ENCODE measurements around the gene TDRD7. TPM values are rescaled to one million over a fixed set of nuclear protein-coding genes. Genes with fewer than 3 reads are reported as not detected.
A peak's percentile ranks its signal among the peaks of the same experiment; 100 is the strongest.

The TDRD7 gene
- total and polyA plus RNA-seq, 2 of the 13 experiments (the other 11 are each of a cell fraction or from before 2014, with no cell fraction given) = 9.8 to 15.5 TPM

DNA sequence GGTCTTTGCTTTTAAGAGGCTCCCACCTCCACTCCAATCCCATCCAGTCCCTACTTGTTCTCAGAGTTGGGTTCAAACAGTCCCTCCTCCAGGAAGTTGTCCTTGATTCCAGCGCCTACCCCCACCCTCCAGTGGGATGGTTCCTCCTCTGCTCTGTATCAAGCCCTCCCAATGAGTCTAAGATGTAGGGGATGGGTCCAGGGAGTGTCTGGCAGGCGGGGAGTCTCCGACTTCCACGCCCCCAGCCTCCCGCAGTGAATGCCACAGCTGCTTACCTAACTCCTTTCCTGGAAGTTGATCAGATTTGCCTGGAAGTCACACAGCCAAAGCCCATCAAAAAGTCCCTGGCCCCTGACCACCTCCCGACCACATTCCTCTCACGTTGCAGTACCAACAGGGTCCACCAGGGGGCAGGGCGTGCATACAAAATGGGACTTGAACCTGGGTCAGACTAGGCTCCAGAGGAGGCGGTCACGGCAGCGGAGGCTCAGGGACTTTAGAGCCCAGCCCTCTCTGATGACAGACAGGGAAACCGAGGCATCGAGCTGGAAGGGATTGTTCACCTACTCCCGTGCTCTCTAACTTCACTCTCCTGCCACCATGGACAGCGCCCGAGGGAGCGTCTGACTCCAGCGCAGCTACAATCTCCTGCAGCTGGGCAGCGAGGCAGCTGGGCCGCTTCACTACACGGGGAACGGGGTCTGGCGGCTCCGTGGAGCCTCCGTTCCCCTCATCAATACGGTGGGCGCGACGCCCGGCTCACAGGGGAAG, 25.0 kb upstream of the TDRD7 start (continued):
- TF ChIP-seq AGO2 (optimal IDR thresholded peaks at IDR 0.05; ENCODE audit: low read depth, low read length) (peak; percentile 64), NAIF1 (CRISPR knock-in tag; IDR thresholded peaks at IDR 0.05; ENCODE audit: borderline replicate concordance) (no peak), TSC22D2 (CRISPR knock-in tag; IDR thresholded peaks at IDR 0.05; ENCODE audit: borderline replicate concordance) (0 out of 2 replicates have a peak, but pooled peaks have one; percentile 44), SP1 (IDR thresholded peaks at IDR 0.05) (no peak), SP1 (CRISPR knock-in tag; IDR thresholded peaks at IDR 0.05) (no peak), TP53 (CRISPR knock-in tag; conservative IDR thresholded peaks at IDR 0.05) (0 out of 2 replicates have a peak, but pooled peaks have one; percentile 36), NONO (IDR thresholded peaks at IDR 0.05) (no peak), NONO (CRISPR knock-in tag; conservative IDR thresholded peaks at IDR 0.05) (no peak), MXI1 (IDR thresholded peaks at IDR 0.05; ENCODE audit: borderline replicate concordance, low read depth, low read length) (peak; percentile 2; the same call in 1 of the 3 replicates), PHF21A (CRISPR knock-in tag; IDR thresholded peaks at IDR 0.05) (no peak), PCBP1 (IDR thresholded peaks at IDR 0.05; ENCODE audit: borderline replicate concordance, low read depth, low read length) (0 out of 2 replicates have a peak, but pooled peaks have one; percentile 22)
- TF ChIP-seq, protein P1, sequence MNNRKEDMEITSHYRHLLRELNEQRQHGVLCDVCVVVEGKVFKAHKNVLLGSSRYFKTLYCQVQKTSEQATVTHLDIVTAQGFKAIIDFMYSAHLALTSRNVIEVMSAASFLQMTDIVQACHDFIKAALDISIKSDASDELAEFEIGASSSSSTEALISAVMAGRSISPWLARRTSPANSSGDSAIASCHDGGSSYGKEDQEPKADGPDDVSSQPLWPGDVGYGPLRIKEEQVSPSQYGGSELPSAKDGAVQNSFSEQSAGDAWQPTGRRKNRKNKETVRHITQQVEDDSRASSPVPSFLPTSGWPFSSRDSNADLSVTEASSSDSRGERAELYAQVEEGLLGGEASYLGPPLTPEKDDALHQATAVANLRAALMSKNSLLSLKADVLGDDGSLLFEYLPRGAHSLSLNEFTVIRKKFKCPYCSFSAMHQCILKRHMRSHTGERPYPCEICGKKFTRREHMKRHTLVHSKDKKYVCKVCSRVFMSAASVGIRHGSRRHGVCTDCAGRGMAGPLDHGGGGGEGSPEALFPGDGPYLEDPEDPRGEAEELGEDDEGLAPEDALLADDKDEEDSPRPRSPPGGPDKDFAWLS (CRISPR knock-in tag; IDR thresholded peaks at IDR 0.05; ENCODE audit: borderline replicate concordance) = no peak
- TF ChIP-seq, protein P2, sequence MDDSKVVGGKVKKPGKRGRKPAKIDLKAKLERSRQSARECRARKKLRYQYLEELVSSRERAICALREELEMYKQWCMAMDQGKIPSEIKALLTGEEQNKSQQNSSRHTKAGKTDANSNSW (CRISPR knock-in tag; IDR thresholded peaks at IDR 0.05; ENCODE audit: borderline replicate concordance) = no peak
- TF ChIP-seq, protein P3, sequence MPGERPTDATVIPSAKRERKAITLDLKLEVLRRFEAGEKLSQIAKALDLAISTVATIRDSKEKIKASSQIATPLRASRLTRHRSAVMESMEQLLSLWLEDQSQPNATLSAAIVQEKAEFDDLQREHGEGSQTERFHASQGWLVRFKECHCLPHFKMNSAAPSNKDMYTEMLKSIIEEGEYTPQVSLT (CRISPR knock-in tag; IDR thresholded peaks at IDR 0.05; ENCODE audit: borderline replicate concordance, low read depth) = no peak; the same call in 1 of the 2 replicates
- TF ChIP-seq, protein P4, sequence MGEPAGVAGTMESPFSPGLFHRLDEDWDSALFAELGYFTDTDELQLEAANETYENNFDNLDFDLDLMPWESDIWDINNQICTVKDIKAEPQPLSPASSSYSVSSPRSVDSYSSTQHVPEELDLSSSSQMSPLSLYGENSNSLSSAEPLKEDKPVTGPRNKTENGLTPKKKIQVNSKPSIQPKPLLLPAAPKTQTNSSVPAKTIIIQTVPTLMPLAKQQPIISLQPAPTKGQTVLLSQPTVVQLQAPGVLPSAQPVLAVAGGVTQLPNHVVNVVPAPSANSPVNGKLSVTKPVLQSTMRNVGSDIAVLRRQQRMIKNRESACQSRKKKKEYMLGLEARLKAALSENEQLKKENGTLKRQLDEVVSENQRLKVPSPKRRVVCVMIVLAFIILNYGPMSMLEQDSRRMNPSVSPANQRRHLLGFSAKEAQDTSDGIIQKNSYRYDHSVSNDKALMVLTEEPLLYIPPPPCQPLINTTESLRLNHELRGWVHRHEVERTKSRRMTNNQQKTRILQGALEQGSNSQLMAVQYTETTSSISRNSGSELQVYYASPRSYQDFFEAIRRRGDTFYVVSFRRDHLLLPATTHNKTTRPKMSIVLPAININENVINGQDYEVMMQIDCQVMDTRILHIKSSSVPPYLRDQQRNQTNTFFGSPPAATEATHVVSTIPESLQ (CRISPR knock-in tag; conservative IDR thresholded peaks at IDR 0.05) = no peak
- TF ChIP-seq, protein P5, sequence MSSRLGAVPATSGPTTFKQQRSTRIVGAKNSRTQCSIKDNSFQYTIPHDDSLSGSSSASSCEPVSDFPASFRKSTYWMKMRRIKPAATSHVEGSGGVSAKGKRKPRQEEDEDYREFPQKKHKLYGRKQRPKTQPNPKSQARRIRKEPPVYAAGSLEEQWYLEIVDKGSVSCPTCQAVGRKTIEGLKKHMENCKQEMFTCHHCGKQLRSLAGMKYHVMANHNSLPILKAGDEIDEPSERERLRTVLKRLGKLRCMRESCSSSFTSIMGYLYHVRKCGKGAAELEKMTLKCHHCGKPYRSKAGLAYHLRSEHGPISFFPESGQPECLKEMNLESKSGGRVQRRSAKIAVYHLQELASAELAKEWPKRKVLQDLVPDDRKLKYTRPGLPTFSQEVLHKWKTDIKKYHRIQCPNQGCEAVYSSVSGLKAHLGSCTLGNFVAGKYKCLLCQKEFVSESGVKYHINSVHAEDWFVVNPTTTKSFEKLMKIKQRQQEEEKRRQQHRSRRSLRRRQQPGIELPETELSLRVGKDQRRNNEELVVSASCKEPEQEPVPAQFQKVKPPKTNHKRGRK (CRISPR knock-in tag; IDR thresholded peaks at IDR 0.05) = no peak
- TF ChIP-seq, protein P6, sequence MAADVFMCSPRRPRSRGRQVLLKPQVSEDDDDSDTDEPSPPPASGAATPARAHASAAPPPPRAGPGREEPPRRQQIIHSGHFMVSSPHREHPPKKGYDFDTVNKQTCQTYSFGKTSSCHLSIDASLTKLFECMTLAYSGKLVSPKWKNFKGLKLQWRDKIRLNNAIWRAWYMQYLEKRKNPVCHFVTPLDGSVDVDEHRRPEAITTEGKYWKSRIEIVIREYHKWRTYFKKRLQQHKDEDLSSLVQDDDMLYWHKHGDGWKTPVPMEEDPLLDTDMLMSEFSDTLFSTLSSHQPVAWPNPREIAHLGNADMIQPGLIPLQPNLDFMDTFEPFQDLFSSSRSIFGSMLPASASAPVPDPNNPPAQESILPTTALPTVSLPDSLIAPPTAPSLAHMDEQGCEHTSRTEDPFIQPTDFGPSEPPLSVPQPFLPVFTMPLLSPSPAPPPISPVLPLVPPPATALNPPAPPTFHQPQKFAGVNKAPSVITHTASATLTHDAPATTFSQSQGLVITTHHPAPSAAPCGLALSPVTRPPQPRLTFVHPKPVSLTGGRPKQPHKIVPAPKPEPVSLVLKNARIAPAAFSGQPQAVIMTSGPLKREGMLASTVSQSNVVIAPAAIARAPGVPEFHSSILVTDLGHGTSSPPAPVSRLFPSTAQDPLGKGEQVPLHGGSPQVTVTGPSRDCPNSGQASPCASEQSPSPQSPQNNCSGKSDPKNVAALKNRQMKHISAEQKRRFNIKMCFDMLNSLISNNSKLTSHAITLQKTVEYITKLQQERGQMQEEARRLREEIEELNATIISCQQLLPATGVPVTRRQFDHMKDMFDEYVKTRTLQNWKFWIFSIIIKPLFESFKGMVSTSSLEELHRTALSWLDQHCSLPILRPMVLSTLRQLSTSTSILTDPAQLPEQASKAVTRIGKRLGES (CRISPR knock-in tag; IDR thresholded peaks at IDR 0.05; ENCODE audit: borderline replicate concordance) = no peak
- TF ChIP-seq, protein P7, sequence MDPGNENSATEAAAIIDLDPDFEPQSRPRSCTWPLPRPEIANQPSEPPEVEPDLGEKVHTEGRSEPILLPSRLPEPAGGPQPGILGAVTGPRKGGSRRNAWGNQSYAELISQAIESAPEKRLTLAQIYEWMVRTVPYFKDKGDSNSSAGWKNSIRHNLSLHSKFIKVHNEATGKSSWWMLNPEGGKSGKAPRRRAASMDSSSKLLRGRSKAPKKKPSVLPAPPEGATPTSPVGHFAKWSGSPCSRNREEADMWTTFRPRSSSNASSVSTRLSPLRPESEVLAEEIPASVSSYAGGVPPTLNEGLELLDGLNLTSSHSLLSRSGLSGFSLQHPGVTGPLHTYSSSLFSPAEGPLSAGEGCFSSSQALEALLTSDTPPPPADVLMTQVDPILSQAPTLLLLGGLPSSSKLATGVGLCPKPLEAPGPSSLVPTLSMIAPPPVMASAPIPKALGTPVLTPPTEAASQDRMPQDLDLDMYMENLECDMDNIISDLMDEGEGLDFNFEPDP (CRISPR knock-in tag; conservative IDR thresholded peaks at IDR 0.05) = no peak

Measured in HepG2 (cell line).